ENCODE data around the gene SRPRB. TPM values are rescaled to one million over a fixed set of nuclear protein-coding genes. Genes with fewer than 3 reads are reported as not detected.

SRPRB gene
- total and polyA plus RNA-seq, 9 of the 15 experiments (the other 6 are each of a cell fraction or from before 2014, with no cell fraction given), result 29.5 to 66.0 (median 41.4) TPM

GRCh38 chr3:133855002-133855370 is 49.4 kb downstream of the SRPRB start:
- no peak overlapping the region for H3K4me3 ChIP-seq
- H3K27ac ChIP-seq (ENCODE audit: extremely low read depth, low read depth, low read length), result no peak overlapping the region
- POLR2A ChIA-PET, result interaction anchor here (0.7 to 1.9 kb wide), 3 partner anchors 16 to 339 kb away, joined by 3 to 4 read pairs (median 3); no protein-coding TSS in a partner anchor
- TF ChIP-seq HNRNPUL1 (IDR thresholded peaks at IDR 0.05; ENCODE audit: low read length) (no peak), MAFF (IDR thresholded peaks at IDR 0.05; ENCODE audit: low read length) (no peak), ARNT (IDR thresholded peaks at IDR 0.05) (no peak), CBX2 (IDR thresholded peaks at IDR 0.05; ENCODE audit: insufficient read depth, low read length, poor library complexity, severe bottlenecking) (no peak), NFE2 (IDR thresholded peaks at IDR 0.05; ENCODE audit: low read depth) (no peak), MEF2A (IDR thresholded peaks at IDR 0.05; ENCODE audit: control insufficient read depth, low read depth, low read length) (no peak), ZNF717 (CRISPR knock-in tag; IDR thresholded peaks at IDR 0.05) (no peak), HMG20B (CRISPR knock-in tag; IDR thresholded peaks at IDR 0.05) (no peak), RNF2 (IDR thresholded peaks at IDR 0.05) (no peak), DNMT1 (IDR thresholded peaks at IDR 0.05) (no peak), MEIS2 (IDR thresholded peaks at IDR 0.05; ENCODE audit: partially characterized antibody) (no peak), XRCC5 (IDR thresholded peaks at IDR 0.05; ENCODE audit: low read depth, low read length) (no peak), HDAC2 (IDR thresholded peaks at IDR 0.05) (no peak)
- TF ChIP-seq, protein P1, sequence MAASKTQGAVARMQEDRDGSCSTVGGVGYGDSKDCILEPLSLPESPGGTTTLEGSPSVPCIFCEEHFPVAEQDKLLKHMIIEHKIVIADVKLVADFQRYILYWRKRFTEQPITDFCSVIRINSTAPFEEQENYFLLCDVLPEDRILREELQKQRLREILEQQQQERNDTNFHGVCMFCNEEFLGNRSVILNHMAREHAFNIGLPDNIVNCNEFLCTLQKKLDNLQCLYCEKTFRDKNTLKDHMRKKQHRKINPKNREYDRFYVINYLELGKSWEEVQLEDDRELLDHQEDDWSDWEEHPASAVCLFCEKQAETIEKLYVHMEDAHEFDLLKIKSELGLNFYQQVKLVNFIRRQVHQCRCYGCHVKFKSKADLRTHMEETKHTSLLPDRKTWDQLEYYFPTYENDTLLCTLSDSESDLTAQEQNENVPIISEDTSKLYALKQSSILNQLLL (CRISPR knock-in tag; IDR thresholded peaks at IDR 0.05; ENCODE audit: borderline replicate concordance), result no peak
- CTCF ChIA-PET (ENCODE audit: low intra/inter-chr PET ratio), result no interaction called here
- H3K9me3 ChIP-seq (replicated peaks; ENCODE audit: control insufficient read depth, insufficient read depth, low read depth, low read length), result no peaks in the 10 kb centered on the region
- no peak for ATAC-seq
- no peaks in the 10 kb centered on the region for H3K36me3 ChIP-seq (ENCODE audit: control insufficient read depth, insufficient read depth, low read length)
- no peaks in the 10 kb centered on the region for H4K20me1 ChIP-seq (replicated peaks; ENCODE audit: control insufficient read depth, insufficient read depth, low read length)
- intact Hi-C loops (cut with micrococcal nuclease) (no loop called here), in situ Hi-C loops (cut with MboI) (no loop called here)
- H3K9me1 ChIP-seq (ENCODE audit: control insufficient read depth, insufficient read depth, low read length), result no peaks in the 10 kb centered on the region
- no peak overlapping the region for H3K9ac ChIP-seq (ENCODE audit: insufficient read depth in 1 of 2, low read depth in 2 of 2, low read length in 2 of 2)
- FAIRE-seq, result no peak
- WGBS (ENCODE audit: insufficient coverage, low coverage, missing lambda C conversion rate), result 94% methylated on average over 4 of the region's 4 CpGs
- no TSS peak for BruUV-seq (replicated peaks)
- H2AFZ ChIP-seq (ENCODE audit: low read depth, low read length), result no peak overlapping the region
- no peaks in the 10 kb centered on the region for H3K27me3 ChIP-seq (ENCODE audit: control insufficient read depth in 2 of 2, insufficient read depth in 2 of 2, low read length in 2 of 2)
- H3K79me2 ChIP-seq (ENCODE audit: control insufficient read depth, insufficient read depth, low read length), result no peaks in the 10 kb centered on the region
- DNase-seq (ENCODE audit: extremely low read depth in 1 of 4, low spot score in 3 of 4), result no peak
- peaks cover 30 to 62% of the 10 kb centered on the region in 2 experiments; a peak in 4 of 5 replicates for H3K4me1 ChIP-seq (replicated peaks in 1 of 2; ENCODE audit: control insufficient read depth in 2 of 2, insufficient read depth in 2 of 2, low read length in 2 of 2)
- H3K4me2 ChIP-seq (ENCODE audit: insufficient read depth, low read length), result no peak overlapping the region
